ENCODE measurements around the gene RNF41. TPM values are rescaled to one million over a fixed set of nuclear protein-coding genes. Genes with fewer than 3 reads are reported as not detected.
"Not testable (repeated sequence)": the region's sequence is repeated elsewhere in the genome, so short reads cannot be mapped to it uniquely, and the experiment has no call there.

The RNF41 gene
- total RNA-seq, 2 donors from 2014 or later: 31.4 to 33.0 TPM

- ATAC-seq (replicated peaks): peak; percentile 70
- no peak overlapping the region for H3K4me3 Mint-ChIP-seq
- no peaks in the 10 kb centered on the region for H3K27me3 Mint-ChIP-seq
- peaks cover 77% of the 10 kb centered on the region for H3K36me3 Mint-ChIP-seq (ENCODE audit: low read depth)
- H3K27ac Mint-ChIP-seq: peak overlapping the region; percentile 31
- H3K4me1 Mint-ChIP-seq: peaks cover 9% of the 10 kb centered on the region
- no peaks in the 10 kb centered on the region for H3K9me3 Mint-ChIP-seq
Observed at GRCh38 chr12:56206452-56207166, 15.1 kb downstream of the RNF41 start.

DNA sequence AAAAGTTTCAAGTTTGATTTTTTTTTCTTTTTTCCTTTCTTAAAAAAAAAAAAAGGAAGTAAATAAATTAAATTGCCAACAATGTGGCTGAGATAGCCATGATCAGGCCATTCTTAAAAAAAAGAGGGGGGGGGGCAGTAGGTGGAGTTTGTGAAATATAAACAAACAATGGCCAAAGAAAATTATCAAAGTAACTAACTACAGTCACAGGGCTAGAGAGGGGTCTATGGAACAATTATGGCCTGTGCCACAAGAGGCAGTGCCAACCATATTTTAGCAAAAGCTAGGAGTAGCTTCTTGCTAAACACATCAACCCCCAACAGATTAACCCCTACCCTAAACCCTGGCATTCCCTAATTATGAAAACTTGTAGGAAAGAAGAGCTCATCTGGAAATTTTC, 16.3 kb downstream of the RNF41 start:
- Mint-ChIP-seq H3K9me3 (no peaks in the 10 kb centered on the region), H3K36me3 (ENCODE audit: low read depth) (peaks cover 65% of the 10 kb centered on the region), H3K4me3 (no peak overlapping the region), H3K27ac (no peak overlapping the region), H3K4me1 (peaks cover 9% of the 10 kb centered on the region), H3K27me3 (no peaks in the 10 kb centered on the region)
- no peak for ATAC-seq (replicated peaks)

GRCh38 chr12:56204275-56204674, 17.4 kb downstream of the RNF41 start:
- peaks cover 9% of the 10 kb centered on the region for H3K4me1 Mint-ChIP-seq
- H3K9me3 Mint-ChIP-seq: no peaks in the 10 kb centered on the region
- peak overlapping the region; percentile 3 for H3K27ac Mint-ChIP-seq
- no peaks in the 10 kb centered on the region for H3K27me3 Mint-ChIP-seq
- ATAC-seq (replicated peaks): no peak
- H3K4me3 Mint-ChIP-seq: no peak overlapping the region
- H3K36me3 Mint-ChIP-seq (ENCODE audit: low read depth): peaks cover 53% of the 10 kb centered on the region

DNA sequence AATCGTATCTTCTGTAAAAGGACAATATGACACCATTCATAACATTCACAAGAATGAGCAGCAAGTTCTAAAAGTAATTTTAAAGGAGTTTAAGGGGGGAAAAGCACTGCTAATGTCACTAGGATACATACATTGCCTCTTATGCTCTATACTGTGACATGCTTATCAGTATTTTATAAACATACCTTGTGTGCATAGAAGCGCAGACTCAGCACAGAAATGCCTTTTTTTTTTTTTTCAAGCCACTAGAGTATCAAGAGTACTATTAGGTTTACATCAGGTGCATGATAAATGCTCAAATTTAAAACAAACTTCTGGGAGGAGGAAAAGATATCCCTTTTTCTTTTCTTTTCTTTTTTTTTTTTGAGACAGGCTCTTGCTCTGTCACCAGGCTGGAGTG, 18.9 kb downstream of the RNF41 start:
- peak overlapping the region; percentile 13 for H3K27ac Mint-ChIP-seq

DNA sequence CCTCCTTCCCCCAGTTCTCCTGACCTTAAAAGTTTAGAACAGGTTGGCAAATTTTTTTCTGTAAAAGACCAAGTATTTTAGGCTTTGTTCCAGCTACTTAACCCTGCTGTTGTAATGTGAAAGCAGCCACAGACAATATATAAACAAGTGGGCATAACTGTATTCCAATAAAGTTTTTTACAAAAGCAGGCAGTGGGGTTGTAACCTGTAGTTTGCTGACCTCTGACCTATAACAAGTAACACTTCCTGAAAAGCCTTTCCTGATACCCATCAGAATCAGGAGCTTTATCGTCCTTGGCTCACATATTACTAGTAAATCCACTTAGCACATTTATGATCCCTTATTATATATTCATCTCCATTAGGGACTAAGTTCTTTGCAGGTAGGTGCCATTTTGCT, 19.4 kb downstream of the RNF41 start:
- no peaks in the 10 kb centered on the region for H3K9me3 Mint-ChIP-seq
- ATAC-seq (replicated peaks): no peak
- peak overlapping the region; percentile 13 for H3K27ac Mint-ChIP-seq
- H3K4me3 Mint-ChIP-seq: no peak overlapping the region
- peaks cover 9% of the 10 kb centered on the region for H3K4me1 Mint-ChIP-seq
- no peaks in the 10 kb centered on the region for H3K27me3 Mint-ChIP-seq
- H3K36me3 Mint-ChIP-seq (ENCODE audit: low read depth): peaks cover 34% of the 10 kb centered on the region

More for the DNA sequence above, 18.9 kb downstream of the RNF41 start:
- Mint-ChIP-seq H3K4me1 (peaks cover 9% of the 10 kb centered on the region), H3K9me3 (no peaks in the 10 kb centered on the region), H3K36me3 (ENCODE audit: low read depth) (peaks cover 39% of the 10 kb centered on the region), H3K4me3 (no peak overlapping the region), H3K27me3 (no peaks in the 10 kb centered on the region)
- ATAC-seq (replicated peaks): no peak

GRCh38 chr12:56198836-56199235, 22.9 kb downstream of the RNF41 start:
- no peak for ATAC-seq (replicated peaks)
- H3K9me3 Mint-ChIP-seq: no peaks in the 10 kb centered on the region
- H3K27me3 Mint-ChIP-seq: no peaks in the 10 kb centered on the region
- H3K36me3 Mint-ChIP-seq (ENCODE audit: low read depth): no peaks in the 10 kb centered on the region
- no peak overlapping the region for H3K4me3 Mint-ChIP-seq
- H3K4me1 Mint-ChIP-seq: no peaks in the 10 kb centered on the region
- H3K27ac Mint-ChIP-seq: no peak overlapping the region

DNA sequence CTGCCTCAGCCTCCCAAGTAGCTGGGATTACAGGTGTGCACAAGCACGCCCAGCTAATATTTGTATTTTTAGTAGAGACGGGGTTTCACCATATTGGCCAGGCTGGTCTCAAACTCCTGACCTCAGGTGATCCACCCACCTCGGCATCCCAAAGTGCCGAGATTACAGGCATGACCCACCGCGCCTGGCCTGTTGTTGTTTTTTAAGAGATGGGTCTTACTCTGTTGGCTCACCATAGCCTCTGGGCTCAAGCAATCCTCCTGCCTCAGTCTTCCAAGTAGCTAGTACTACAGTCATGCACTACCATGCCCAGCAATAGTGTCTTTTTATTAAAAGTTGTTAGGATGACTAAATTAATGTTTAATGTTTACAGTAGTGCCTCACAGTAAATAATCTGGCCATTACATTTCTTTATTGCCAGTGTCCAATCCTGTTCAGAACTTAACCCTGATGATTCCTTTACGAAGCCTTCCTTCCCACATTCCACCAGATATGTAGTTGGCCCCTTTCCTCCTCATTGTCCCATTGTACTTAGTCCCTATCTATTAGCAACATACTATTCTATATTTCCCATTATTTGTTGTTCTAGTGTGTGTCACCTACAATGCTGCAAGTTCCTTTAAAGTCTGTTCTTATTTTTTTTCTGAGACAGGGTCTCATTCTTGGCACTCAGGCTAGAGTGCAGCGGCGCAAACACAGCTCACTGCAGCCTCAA, 23.6 kb downstream of the RNF41 start:
- Mint-ChIP-seq H3K27ac (no peak overlapping the region), H3K4me3 (no peak overlapping the region), H3K27me3 (no peaks in the 10 kb centered on the region), H3K36me3 (ENCODE audit: low read depth) (no peaks in the 10 kb centered on the region), H3K9me3 (no peaks in the 10 kb centered on the region), H3K4me1 (peaks cover 5% of the 10 kb centered on the region)
- ATAC-seq (replicated peaks): no peak

DNA sequence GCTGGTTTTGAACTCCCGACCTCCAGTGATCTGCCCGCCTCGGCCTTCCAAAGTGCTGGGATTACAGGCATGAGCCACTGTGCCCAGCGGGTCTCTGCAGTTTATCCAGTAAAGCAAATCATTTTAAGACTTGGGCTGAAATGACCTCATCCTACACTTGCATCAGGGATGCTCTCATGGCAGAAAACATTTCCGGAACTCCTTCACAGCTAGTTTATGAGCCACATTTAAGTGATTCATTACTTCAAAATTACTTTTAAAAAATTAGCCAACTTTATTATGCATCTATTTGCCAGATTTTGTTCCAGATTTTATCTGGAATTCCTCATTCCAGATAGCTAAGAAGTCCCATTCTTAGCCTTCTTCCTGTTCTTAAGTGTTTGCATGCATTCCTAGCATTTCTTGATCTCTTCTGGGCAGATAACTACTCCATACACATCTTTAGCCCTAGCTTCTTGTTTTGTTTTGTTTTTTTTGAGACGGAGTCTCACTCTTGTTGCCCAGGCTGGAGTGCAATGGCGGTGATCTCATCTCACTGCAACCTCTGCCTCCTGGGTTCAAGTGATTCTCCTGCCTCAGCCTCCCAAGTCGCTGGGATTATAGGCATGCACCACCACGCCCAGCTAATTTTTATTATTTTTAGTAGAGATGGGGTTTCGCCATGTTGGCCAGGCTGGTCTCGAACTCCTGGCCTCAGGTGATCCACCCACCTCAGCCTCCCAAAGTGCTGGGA, 24.7 kb downstream of the RNF41 start:
- H3K4me1 Mint-ChIP-seq: peaks cover 10% of the 10 kb centered on the region
- H3K9me3 Mint-ChIP-seq; H3K36me3 Mint-ChIP-seq (ENCODE audit: low read depth); ATAC-seq (replicated peaks); H3K27me3 Mint-ChIP-seq; H3K4me3 Mint-ChIP-seq; H3K27ac Mint-ChIP-seq: not testable (repeated sequence)

DNA sequence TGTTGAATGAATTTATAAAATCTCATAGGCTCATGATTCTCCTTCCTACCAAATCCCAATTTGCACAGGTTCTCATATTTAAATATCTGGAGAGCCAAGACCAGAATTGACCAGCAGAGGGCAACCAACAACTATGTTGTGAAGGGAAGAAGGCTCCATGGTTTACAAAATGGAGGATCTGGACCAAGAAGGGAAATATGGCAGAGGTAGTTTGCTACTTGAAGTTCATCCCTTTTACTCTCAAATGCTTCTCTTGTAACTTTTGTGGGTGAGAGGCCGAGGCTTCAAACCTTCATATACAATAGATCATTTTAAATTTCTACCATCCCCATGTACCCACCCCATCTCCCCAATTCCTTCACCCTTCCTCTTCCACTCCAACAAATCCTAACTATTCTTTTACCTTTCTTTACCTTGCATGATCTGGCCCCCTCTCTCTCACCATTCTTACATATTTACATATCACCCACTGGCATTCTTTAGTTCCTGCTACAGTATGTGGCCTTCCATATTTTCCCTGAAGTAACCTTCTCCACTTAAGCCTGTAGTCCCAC, 28.6 kb downstream of the RNF41 start:
- H3K9me3 Mint-ChIP-seq: no peaks in the 10 kb centered on the region
- H3K4me3 Mint-ChIP-seq: peak overlapping the region; percentile 62
- peak overlapping the region; percentile 88 for H3K27ac Mint-ChIP-seq
- peaks cover 25% of the 10 kb centered on the region for H3K4me1 Mint-ChIP-seq
- ATAC-seq (replicated peaks): peak; percentile 23
- H3K27me3 Mint-ChIP-seq: no peaks in the 10 kb centered on the region
- peaks cover 18% of the 10 kb centered on the region for H3K36me3 Mint-ChIP-seq (ENCODE audit: low read depth)

DNA sequence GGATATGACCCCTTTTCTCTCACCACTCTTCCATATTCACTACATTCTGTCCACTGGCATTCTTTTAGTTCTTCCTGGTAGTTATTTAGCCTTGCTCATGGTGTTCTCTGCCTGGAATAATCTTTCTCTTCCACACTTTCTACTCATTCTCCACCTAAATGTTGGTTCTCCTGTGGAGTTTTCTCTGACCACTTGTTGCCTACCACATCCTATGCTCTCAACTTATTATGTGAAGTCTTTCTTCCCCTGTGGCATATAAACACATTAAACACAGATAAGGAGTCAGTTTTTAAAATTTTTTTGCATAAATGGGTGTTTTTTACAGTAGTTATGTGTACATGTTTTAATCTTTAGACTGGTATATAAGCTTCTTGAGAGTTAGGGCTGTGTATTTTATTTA, 29.1 kb downstream of the RNF41 start:
- H3K9me3 Mint-ChIP-seq: no peaks in the 10 kb centered on the region
- peaks cover 24% of the 10 kb centered on the region for H3K36me3 Mint-ChIP-seq (ENCODE audit: low read depth)
- no peaks in the 10 kb centered on the region for H3K27me3 Mint-ChIP-seq
- H3K27ac Mint-ChIP-seq: peak overlapping the region; percentile 88
- no peak for ATAC-seq (replicated peaks)
- H3K4me1 Mint-ChIP-seq: peaks cover 31% of the 10 kb centered on the region
- H3K4me3 Mint-ChIP-seq: peak overlapping the region; percentile 62

DNA sequence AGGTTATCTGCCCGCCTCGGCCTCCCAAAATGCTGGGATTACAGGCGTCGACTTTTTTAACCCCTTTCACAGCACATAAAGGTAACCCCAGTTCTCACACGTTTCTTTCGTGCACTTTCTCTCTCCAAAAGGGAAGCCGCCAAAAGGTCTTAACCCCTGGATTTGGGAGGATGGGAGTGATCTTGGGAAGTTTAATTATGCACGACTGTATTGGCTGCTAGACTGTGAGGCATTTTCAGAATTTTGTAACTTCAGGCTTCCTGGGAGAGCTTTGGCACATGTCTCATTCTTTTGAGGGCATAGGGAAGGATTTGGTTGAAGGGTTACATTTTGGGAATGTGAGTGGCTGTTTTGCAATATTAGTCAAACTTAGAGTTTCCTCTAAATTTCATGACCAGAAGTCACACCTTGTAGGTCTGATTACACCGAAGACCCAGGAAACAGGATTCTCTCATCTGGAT, 31.0 kb downstream of the RNF41 start:
- no peak for ATAC-seq (replicated peaks)
- H3K27ac Mint-ChIP-seq: peak overlapping the region; percentile 100
- no peaks in the 10 kb centered on the region for H3K9me3 Mint-ChIP-seq
- peak overlapping the region; percentile 91 for H3K4me3 Mint-ChIP-seq
- peaks cover 42% of the 10 kb centered on the region for H3K36me3 Mint-ChIP-seq (ENCODE audit: low read depth)
- peaks cover 34% of the 10 kb centered on the region for H3K4me1 Mint-ChIP-seq
- no peaks in the 10 kb centered on the region for H3K27me3 Mint-ChIP-seq

DNA sequence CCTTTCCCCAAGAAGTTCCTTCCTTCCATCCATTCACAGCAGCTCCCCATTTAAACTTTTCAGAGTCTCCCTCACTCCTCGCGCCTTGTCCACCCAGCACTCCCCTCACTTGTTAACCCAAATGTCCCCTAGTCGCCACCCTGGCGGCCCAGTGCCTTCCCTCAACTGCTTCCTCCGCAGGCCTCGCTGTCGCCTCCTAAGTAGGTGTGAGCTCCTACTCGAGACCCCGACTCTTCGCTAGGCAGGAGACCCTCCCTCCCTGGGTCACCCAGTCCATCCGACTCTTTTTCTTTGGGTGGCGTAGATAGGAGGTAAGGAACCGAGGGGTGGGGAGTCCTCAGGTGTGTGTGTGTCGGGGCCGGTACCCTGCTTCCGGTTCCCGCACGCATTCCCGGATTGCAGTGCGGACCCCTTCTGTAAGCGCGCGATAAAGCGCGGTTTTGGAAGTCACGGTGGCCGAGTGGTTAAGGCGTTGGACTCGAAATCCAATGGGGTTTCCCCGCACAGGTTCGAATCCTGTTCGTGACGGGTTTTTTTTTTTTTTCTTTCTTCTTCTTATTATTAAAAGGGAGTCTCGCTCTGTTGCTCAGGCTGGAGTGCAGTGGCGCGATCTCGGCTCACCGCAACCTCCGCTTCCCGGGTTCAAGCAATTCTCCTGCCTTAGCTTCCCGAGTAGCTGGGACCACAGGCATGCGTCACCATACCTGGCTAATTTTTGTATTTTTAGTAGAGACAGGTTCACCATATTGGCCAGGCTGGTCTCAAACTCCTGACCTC, 31.6 kb downstream of the RNF41 start:
- Mint-ChIP-seq H3K36me3 (ENCODE audit: low read depth) (peaks cover 48% of the 10 kb centered on the region), H3K4me3 (peak overlapping the region; percentile 91), H3K27ac (peak overlapping the region; percentile 100), H3K9me3 (no peaks in the 10 kb centered on the region), H3K4me1 (peaks cover 35% of the 10 kb centered on the region), H3K27me3 (no peaks in the 10 kb centered on the region)
- ATAC-seq (replicated peaks): peak; percentile 59

- peaks cover 56% of the 10 kb centered on the region for H3K36me3 Mint-ChIP-seq (ENCODE audit: low read depth)
- no peaks in the 10 kb centered on the region for H3K9me3 Mint-ChIP-seq
- peak within 1 kb of the TSS; percentile 91 for H3K4me3 Mint-ChIP-seq
- no peaks in the 10 kb centered on the region for H3K27me3 Mint-ChIP-seq
- peak; percentile 87 for ATAC-seq (replicated peaks)
- H3K27ac Mint-ChIP-seq: peak within 1 kb of the TSS; percentile 100
- H3K4me1 Mint-ChIP-seq: peaks cover 35% of the 10 kb centered on the region
Observed at GRCh38 chr12:56189099-56189917, 32.4 kb downstream of the RNF41 start, which contains the start of gene SMARCC2. Gene SMARCC2 (minus strand): TSS chr12:56189483. CDS start chr12:56189461, 22 bp downstream.
